Activated naive CD4-positive, alpha-beta T cell treated with anti-CD3 and anti-CD28 coated beads for 36 hours (primary cell): ENCODE results near the gene TLNRD1. TPM values are rescaled to one million over a fixed set of nuclear protein-coding genes. Genes with fewer than 3 reads are reported as not detected.
A peak's percentile ranks its signal among the peaks of the same experiment; 100 is the strongest.

ENCODE experiments used
- CTCF ChIA-PET: fragments of 350-600 bp; sonication (Branson Sonifier 250); formaldehyde crosslinking; loops from one replicate; lab custom pipeline; 2021; ENCODE audit warnings: antibody characterized with exemption; lab: Charles Lee
- DNase-seq: peaks from one replicate; pipeline ENCODE4 v3.0.0-alpha.2; 2020
- H3K27ac Mint-ChIP-seq: one replicate; pipeline ENCODE4 v1.8.0; 2021; ENCODE audit warnings: mild to moderate bottlenecking, mixed read lengths
- H3K27me3 Mint-ChIP-seq: one replicate; pipeline ENCODE4 v1.8.0; 2021; ENCODE audit warnings: low read depth, mixed read lengths
- H3K36me3 Mint-ChIP-seq: one replicate; pipeline ENCODE4 v1.8.0; 2021; ENCODE audit warnings: low read depth, mixed read lengths
- H3K4me1 Mint-ChIP-seq: one replicate; pipeline ENCODE4 v1.8.0; 2021; ENCODE audit warnings: low read depth, mixed read lengths
- H3K4me3 Mint-ChIP-seq: one replicate; pipeline ENCODE4 v1.8.0; 2021; ENCODE audit warnings: mild to moderate bottlenecking, moderate library complexity, mixed read lengths
- H3K9me3 Mint-ChIP-seq: one replicate; pipeline ENCODE4 v1.8.0; 2021; ENCODE audit warnings: mixed read lengths
- intact Hi-C: fragments of 100-400 bp; cut with micrococcal nuclease; formaldehyde crosslinking; loops from one replicate; pipeline ENCODE4 v1.15.1; 2023
- total RNA-seq, 2 experiments: library from RNA; stranded (reverse); gene quantifications; one replicate each; pipeline ENCODE4 v1.2.3, GENCODE V29; 2021

TLNRD1 gene
- total RNA-seq, 2 experiments from 2014 or later = 15.9 to 16.6 TPM

GRCh38 chr15:80967451-80967850 lies 33.3 kb upstream of the TLNRD1 start:
- CTCF ChIA-PET = interaction anchor here (0.8 to 3.6 kb wide), 8 partner anchors 8 to 512 kb away, joined by 3 to 24 read pairs (median 3); partner anchors contain the start of gene CEMIP
- Mint-ChIP-seq H3K4me3 (no peak overlapping the region), H3K36me3 (peaks cover 32% of the 10 kb centered on the region), H3K27ac (no peak overlapping the region), H3K4me1 (peaks cover 10% of the 10 kb centered on the region), H3K27me3 (no peaks in the 10 kb centered on the region), H3K9me3 (peaks cover 3% of the 10 kb centered on the region)
- intact Hi-C loops = no loop called here
- DNase-seq = no peak

GRCh38 chr15:80967991-80968510 lies 32.7 kb upstream of the TLNRD1 start:
- no peak overlapping the region for H3K4me3 Mint-ChIP-seq

GRCh38 chr15:80969316-80969715 lies 31.4 kb upstream of the TLNRD1 start:
- Mint-ChIP-seq H3K27ac (no peak overlapping the region), H3K9me3 (peaks cover 1% of the 10 kb centered on the region), H3K36me3 (peaks cover 20% of the 10 kb centered on the region), H3K4me1 (peaks cover 4% of the 10 kb centered on the region), H3K4me3 (no peak overlapping the region), H3K27me3 (no peaks in the 10 kb centered on the region)
- no peak for DNase-seq
- CTCF ChIA-PET = interaction anchor here (0.6 to 3.6 kb wide), 19 partner anchors 10 to 514 kb away, joined by 3 to 24 read pairs (median 5); no protein-coding TSS in a partner anchor
- intact Hi-C loops = no loop called here

More at GRCh38 chr15:80967991-80968510, 32.7 kb upstream of the TLNRD1 start:
- intact Hi-C loops = no loop called here
- Mint-ChIP-seq H3K4me1 (peaks cover 7% of the 10 kb centered on the region), H3K27me3 (no peaks in the 10 kb centered on the region), H3K36me3 (peaks cover 29% of the 10 kb centered on the region), H3K9me3 (peaks cover 3% of the 10 kb centered on the region), H3K27ac (no peak overlapping the region)
- DNase-seq = no peak
- CTCF ChIA-PET = interaction anchor here (0.6 to 3.6 kb wide), 13 partner anchors 8 to 550 kb away, joined by 3 to 24 read pairs (median 3); partner anchors contain the start of gene CEMIP

GRCh38 chr15:80970018-80970657 lies 30.6 kb upstream of the TLNRD1 start:
- Mint-ChIP-seq H3K4me3 (no peak overlapping the region), H3K36me3 (peaks cover 13% of the 10 kb centered on the region), H3K27me3 (no peaks in the 10 kb centered on the region), H3K27ac (no peak overlapping the region), H3K4me1 (peaks cover 8% of the 10 kb centered on the region), H3K9me3 (no peaks in the 10 kb centered on the region)
- peak; percentile 76 for DNase-seq
- CTCF ChIA-PET = interaction anchor here (0.6 to 3.6 kb wide), 22 partner anchors 10 to 514 kb away, joined by 3 to 24 read pairs (median 4); no protein-coding TSS in a partner anchor
- intact Hi-C loops = loop anchor here (1.0 to 2.0 kb wide), 4 partner anchors 19 to 515 kb away; partner anchors contain the start of genes CEMIP and MESD

- CTCF ChIA-PET = interaction anchor here (0.6 to 2.7 kb wide), 18 partner anchors 9 to 513 kb away, joined by 3 to 17 read pairs (median 4); no protein-coding TSS in a partner anchor
- Mint-ChIP-seq H3K9me3 (no peaks in the 10 kb centered on the region), H3K27ac (no peak overlapping the region), H3K36me3 (peaks cover 8% of the 10 kb centered on the region), H3K4me3 (no peak overlapping the region), H3K4me1 (peaks cover 13% of the 10 kb centered on the region), H3K27me3 (no peaks in the 10 kb centered on the region)
- intact Hi-C loops = loop anchor here (1.0 to 2.0 kb wide), 4 partner anchors 18 to 515 kb away; partner anchors contain the start of genes CEMIP and MESD
- DNase-seq = no peak
Observed at GRCh38 chr15:80970658-80971057, 30.1 kb upstream of the TLNRD1 start.

GRCh38 chr15:80971143-80971542 lies 29.6 kb upstream of the TLNRD1 start:
- Mint-ChIP-seq H3K36me3 (peaks cover 7% of the 10 kb centered on the region), H3K4me1 (peaks cover 15% of the 10 kb centered on the region), H3K9me3 (no peaks in the 10 kb centered on the region), H3K27me3 (no peaks in the 10 kb centered on the region), H3K4me3 (no peak overlapping the region), H3K27ac (no peak overlapping the region)
- CTCF ChIA-PET = interaction anchor here (0.6 to 2.7 kb wide), 9 partner anchors 9 to 1231 kb away, joined by 3 to 17 read pairs (median 7); partner anchors contain the start of gene CEMIP
- intact Hi-C loops = loop anchor here (2.0 kb wide), 1 partner anchor 18 kb away; the partner anchor contains the start of gene MESD
- no peak for DNase-seq

- intact Hi-C loops = no loop called here
- Mint-ChIP-seq H3K36me3 (peaks cover 11% of the 10 kb centered on the region), H3K27ac (no peak overlapping the region), H3K4me1 (peaks cover 24% of the 10 kb centered on the region), H3K4me3 (no peak overlapping the region), H3K9me3 (no peaks in the 10 kb centered on the region), H3K27me3 (no peaks in the 10 kb centered on the region)
- no peak for DNase-seq
- CTCF ChIA-PET = interaction anchor here (0.7 to 1.6 kb wide), 5 partner anchors 31 to 515 kb away, joined by 3 to 8 read pairs (median 4); partner anchors contain the start of gene CEMIP
Observed at GRCh38 chr15:80972276-80972675, 28.4 kb upstream of the TLNRD1 start.

GRCh38 chr15:80974914-80975313 lies 25.8 kb upstream of the TLNRD1 start:
- Mint-ChIP-seq H3K9me3 (no peaks in the 10 kb centered on the region), H3K4me3 (no peak overlapping the region), H3K36me3 (peaks cover 22% of the 10 kb centered on the region), H3K4me1 (peaks cover 50% of the 10 kb centered on the region), H3K27me3 (no peaks in the 10 kb centered on the region), H3K27ac (no peak overlapping the region)
- CTCF ChIA-PET = interaction anchor here (0.7 to 2.0 kb wide), 2 partner anchors 127 to 291 kb away, joined by 3 to 12 read pairs; no protein-coding TSS in a partner anchor
- intact Hi-C loops = no loop called here
- DNase-seq = no peak

- intact Hi-C loops = loop anchor here (1.0 to 2.0 kb wide), 3 partner anchors 14 to 289 kb away; no protein-coding TSS in a partner anchor
- Mint-ChIP-seq H3K9me3 (no peaks in the 10 kb centered on the region), H3K27me3 (no peaks in the 10 kb centered on the region), H3K36me3 (peaks cover 24% of the 10 kb centered on the region), H3K27ac (no peak overlapping the region), H3K4me1 (peaks cover 47% of the 10 kb centered on the region), H3K4me3 (no peak overlapping the region)
- no peak for DNase-seq
- CTCF ChIA-PET = interaction anchor here (0.5 to 2.4 kb wide), 9 partner anchors 10 to 679 kb away, joined by 3 to 19 read pairs (median 5); no protein-coding TSS in a partner anchor
Observed at GRCh38 chr15:80976851-80977250, 23.9 kb upstream of the TLNRD1 start.

- Mint-ChIP-seq H3K27ac (peak overlapping the region; percentile 57), H3K9me3 (no peaks in the 10 kb centered on the region), H3K36me3 (peaks cover 28% of the 10 kb centered on the region), H3K4me1 (peaks cover 54% of the 10 kb centered on the region), H3K27me3 (no peaks in the 10 kb centered on the region), H3K4me3 (no peak overlapping the region)
- CTCF ChIA-PET = interaction anchor here (0.5 to 2.4 kb wide), 10 partner anchors 9 to 680 kb away, joined by 3 to 19 read pairs (median 4); no protein-coding TSS in a partner anchor
- peak; percentile 69 for DNase-seq
- intact Hi-C loops = loop anchor here (1.0 to 2.0 kb wide), 3 partner anchors 13 to 289 kb away; no protein-coding TSS in a partner anchor
Observed at GRCh38 chr15:80977627-80978036, 23.1 kb upstream of the TLNRD1 start.

GRCh38 chr15:80978685-80979329 lies 21.9 kb upstream of the TLNRD1 start:
- H3K4me1 Mint-ChIP-seq = peaks cover 60% of the 10 kb centered on the region
- CTCF ChIA-PET = interaction anchor here (0.7 to 2.6 kb wide), 6 partner anchors 8 to 290 kb away, joined by 3 to 17 read pairs (median 4); no protein-coding TSS in a partner anchor
- no peaks in the 10 kb centered on the region for H3K9me3 Mint-ChIP-seq
- no peaks in the 10 kb centered on the region for H3K27me3 Mint-ChIP-seq
- H3K27ac Mint-ChIP-seq = peak overlapping the region; percentile 23
- peaks cover 28% of the 10 kb centered on the region for H3K36me3 Mint-ChIP-seq
- intact Hi-C loops = no loop called here
- no peak for DNase-seq
- no peak overlapping the region for H3K4me3 Mint-ChIP-seq
